Memory B cell (primary cell): ENCODE measurements around the gene TNPO3.

Source experiments
- ATAC-seq: fragments of 150-1000 bp; cut with Tn5 transposase; 2 replicates; pipeline ENCODE4 v1.10.0; 2021; ENCODE audit warnings: low read depth, mild to moderate bottlenecking, moderate library complexity
- DNase-seq, 2 donors: peaks; one replicate each; pipeline ENCODE4 v3.0.0; 2022; ENCODE audit warnings: low spot score in 2 of 2
- H3K27ac Mint-ChIP-seq: one replicate; pipeline ENCODE4 v1.8.0; 2022; ENCODE audit warnings: mild to moderate bottlenecking, moderate library complexity, mixed read lengths
- H3K27me3 Mint-ChIP-seq: one replicate; pipeline ENCODE4 v1.8.0; 2022; ENCODE audit warnings: mixed read lengths
- H3K36me3 Mint-ChIP-seq: one replicate; pipeline ENCODE4 v1.8.0; 2022; ENCODE audit warnings: mild to moderate bottlenecking, mixed read lengths
- H3K4me1 Mint-ChIP-seq: one replicate; pipeline ENCODE4 v1.8.0; 2022; ENCODE audit warnings: mixed read lengths
- H3K4me3 Mint-ChIP-seq: one replicate; pipeline ENCODE4 v1.8.0; 2022; ENCODE audit warnings: mild to moderate bottlenecking, moderate library complexity, mixed read lengths
- H3K9me3 Mint-ChIP-seq: one replicate; pipeline ENCODE4 v1.8.0; 2022; ENCODE audit warnings: mixed read lengths

TNPO3 gene

GRCh38 chr7:128906766-128907559 is 147.9 kb downstream of the TNPO3 start:
- Mint-ChIP-seq H3K9me3 (no peaks in the 10 kb centered on the region), H3K4me1 (peaks cover 9% of the 10 kb centered on the region), H3K4me3 (no peak overlapping the region), H3K36me3 (no peaks in the 10 kb centered on the region), H3K27me3 (peaks cover 13% of the 10 kb centered on the region), H3K27ac (no peak overlapping the region)
- no peak for DNase-seq
- ATAC-seq = no peak

- no peak overlapping the region for H3K4me3 Mint-ChIP-seq
- peaks cover 9% of the 10 kb centered on the region for H3K4me1 Mint-ChIP-seq
- peaks cover 11% of the 10 kb centered on the region for H3K27me3 Mint-ChIP-seq
- H3K9me3 Mint-ChIP-seq = no peaks in the 10 kb centered on the region
- DNase-seq (no peak), ATAC-seq (no peak)
- H3K27ac Mint-ChIP-seq = no peak overlapping the region
- no peaks in the 10 kb centered on the region for H3K36me3 Mint-ChIP-seq
Observed at GRCh38 chr7:128906001-128906765, 148.7 kb downstream of the TNPO3 start.

GRCh38 chr7:128904381-128905197 is 150.3 kb downstream of the TNPO3 start:
- Mint-ChIP-seq H3K27ac (peak overlapping the region; percentile 64), H3K4me3 (no peak overlapping the region), H3K36me3 (no peaks in the 10 kb centered on the region), H3K4me1 (peaks cover 8% of the 10 kb centered on the region), H3K9me3 (no peaks in the 10 kb centered on the region), H3K27me3 (peaks cover 4% of the 10 kb centered on the region)
- DNase-seq (peak in 1 of 2 donors; percentile 70), ATAC-seq (peak; percentile 92)
